Measurements from ENCODE around the gene ADAM30.
"Not testable (repeated sequence)": the region's sequence is repeated elsewhere in the genome, so short reads cannot be mapped to it uniquely, and the experiment has no call there.

Gene ADAM30

GRCh38 chr1:119868176-119868575 is 28.1 kb downstream of the ADAM30 start:
- no peak for DNase-seq (ENCODE audit: low read depth)
- TF ChIP-seq CTCF (IDR thresholded peaks at IDR 0.05; ENCODE audit: insufficient read depth, low read depth, low read length, missing control alignments), result no peak
- H3K4me3 ChIP-seq (ENCODE audit: low read depth, low read length), result no peak overlapping the region

GRCh38 chr1:119866451-119866850 is 29.9 kb downstream of the ADAM30 start:
- H3K4me3 ChIP-seq (ENCODE audit: low read depth, low read length), result no peak overlapping the region
- no peak for TF ChIP-seq CTCF (IDR thresholded peaks at IDR 0.05; ENCODE audit: insufficient read depth, low read depth, low read length, missing control alignments)
- no peak for DNase-seq (ENCODE audit: low read depth)

GRCh38 chr1:119865627-119866026 is 30.7 kb downstream of the ADAM30 start:
- no peak for DNase-seq (ENCODE audit: low read depth)
- H3K4me3 ChIP-seq (ENCODE audit: low read depth, low read length), result no peak overlapping the region
- no peak for TF ChIP-seq CTCF (IDR thresholded peaks at IDR 0.05; ENCODE audit: insufficient read depth, low read depth, low read length, missing control alignments)

DNA sequence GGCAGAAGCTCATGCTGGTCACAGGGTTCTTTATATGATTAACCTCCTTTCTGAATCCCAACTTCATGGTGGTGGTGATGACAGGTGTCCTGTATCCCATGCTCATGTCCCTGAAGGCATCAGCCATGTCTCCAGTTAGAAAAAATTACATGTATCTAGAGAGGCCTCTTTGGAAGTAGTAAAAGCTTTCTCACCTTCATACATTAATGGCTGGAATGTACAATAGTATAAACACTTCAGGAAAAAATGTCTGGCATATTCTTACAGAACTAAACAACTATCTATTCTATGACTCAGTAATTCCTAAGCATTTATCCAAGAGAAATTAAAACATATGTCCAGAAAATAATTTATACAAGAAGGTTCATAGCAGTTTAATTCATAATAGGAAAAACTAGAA is 34.0 kb downstream of the ADAM30 start:
- no peak for DNase-seq (ENCODE audit: low read depth)

DNA sequence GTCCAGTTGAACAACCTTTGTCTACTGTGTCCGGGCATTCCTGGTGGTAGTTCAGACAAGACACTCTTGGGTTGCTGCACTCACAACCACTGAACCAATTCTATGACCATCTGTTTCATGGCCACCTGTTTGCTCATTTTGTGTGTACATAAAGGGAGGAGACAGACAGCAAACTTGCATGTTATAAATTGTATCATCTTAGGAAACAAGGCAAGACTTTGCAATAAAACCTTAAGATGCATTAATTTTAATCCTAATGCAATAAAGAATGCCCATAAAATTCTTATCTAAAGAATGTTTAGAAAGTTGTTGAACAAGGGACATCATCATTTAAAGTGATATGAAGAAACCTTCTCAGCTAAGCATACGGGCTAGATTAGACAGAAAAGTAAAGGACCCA is 34.8 kb downstream of the ADAM30 start:
- no peak overlapping the region for H3K4me3 ChIP-seq (ENCODE audit: low read depth, low read length)
- TF ChIP-seq CTCF (IDR thresholded peaks at IDR 0.05; ENCODE audit: insufficient read depth, low read depth, low read length, missing control alignments), result no peak
- no peak for DNase-seq (ENCODE audit: low read depth)

More for the DNA sequence above, 34.0 kb downstream of the ADAM30 start:
- H3K4me3 ChIP-seq (ENCODE audit: low read depth, low read length), result no peak overlapping the region
- TF ChIP-seq CTCF (IDR thresholded peaks at IDR 0.05; ENCODE audit: insufficient read depth, low read depth, low read length, missing control alignments), result no peak

- no peak for DNase-seq (ENCODE audit: low read depth)
Observed at GRCh38 chr1:119859647-119860046, 36.7 kb downstream of the ADAM30 start.

DNA sequence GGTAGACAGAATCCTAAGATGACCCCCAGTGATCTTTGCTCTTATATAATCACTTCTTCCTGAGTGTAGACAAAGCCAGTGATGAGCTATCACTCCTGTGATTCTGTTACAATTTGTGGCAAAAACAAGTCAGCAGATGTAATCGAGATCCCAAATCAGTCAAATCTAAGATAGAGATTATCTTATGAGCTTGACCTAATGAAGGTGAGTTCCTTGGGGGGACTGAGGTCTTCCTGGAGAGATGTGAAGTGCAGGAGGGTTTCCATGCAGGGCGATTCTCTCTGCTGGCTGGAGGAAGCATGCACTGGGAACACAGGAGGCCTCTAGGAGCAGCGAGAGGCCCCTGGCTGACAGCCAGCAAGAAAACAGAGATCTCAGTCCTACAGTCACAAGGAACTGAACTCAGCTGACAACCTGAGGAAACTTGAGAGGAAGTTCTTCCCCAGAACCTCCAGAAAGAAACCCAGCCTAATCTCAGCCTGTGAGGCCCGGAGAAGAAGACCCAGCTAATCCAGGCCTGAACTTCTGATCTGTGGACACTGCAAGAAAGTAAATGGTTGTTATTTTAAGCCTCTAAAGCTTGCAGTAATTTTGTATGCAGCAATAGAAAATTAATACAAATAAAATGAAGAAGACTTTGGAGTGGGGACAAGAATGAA is 37.6 kb downstream of the ADAM30 start:
- H3K4me3 ChIP-seq (ENCODE audit: low read depth, low read length); DNase-seq (ENCODE audit: low read depth): not testable (repeated sequence)

More at GRCh38 chr1:119859647-119860046, 36.7 kb downstream of the ADAM30 start:
- H3K4me3 ChIP-seq (ENCODE audit: low read depth, low read length), result no peak overlapping the region
- no peak for TF ChIP-seq CTCF (IDR thresholded peaks at IDR 0.05; ENCODE audit: insufficient read depth, low read depth, low read length, missing control alignments)

All from GM12865 (cell line).